HG02885 (cell line): ENCODE results near the gene ESPN.
A peak's percentile ranks its signal among the peaks of the same experiment; 100 is the strongest.

ENCODE experiments used
- ATAC-seq: cut with Tn5 transposase; IDR thresholded peaks from one replicate; pipeline ENCODE4 v1.9.1; 2021; ENCODE audit warnings: mild to moderate bottlenecking; ENCODE audit not compliant: unreplicated experiment, poor library complexity

ESPN gene

GRCh38 chr1:6474815-6475282, 50.3 kb downstream of the ESPN start:
- ATAC-seq = no peak

- no peak for ATAC-seq
These were observed 51.0 kb downstream of the ESPN start for GRCh38 chr1:6475381-6476133.

- no peak for ATAC-seq
These were observed 51.9 kb downstream of the ESPN start for GRCh38 chr1:6476483-6476882.

- ATAC-seq = no peak
These were observed 52.7 kb downstream of the ESPN start for GRCh38 chr1:6477039-6477820.

GRCh38 chr1:6481820-6482219, 57.2 kb downstream of the ESPN start:
- ATAC-seq = no peak

- ATAC-seq = no peak
These were observed 58.6 kb downstream of the ESPN start for GRCh38 chr1:6483017-6483760.

- ATAC-seq = no peak
These were observed 59.2 kb downstream of the ESPN start for GRCh38 chr1:6483761-6484117.

GRCh38 chr1:6484826-6485167, 60.2 kb downstream of the ESPN start:
- ATAC-seq = no peak

- no peak for ATAC-seq
These were observed 60.9 kb downstream of the ESPN start for GRCh38 chr1:6485168-6486101.

GRCh38 chr1:6486433-6487011, 61.9 kb downstream of the ESPN start:
- ATAC-seq = peak; percentile 58

GRCh38 chr1:6487804-6488484, 63.4 kb downstream of the ESPN start:
- ATAC-seq = no peak

GRCh38 chr1:6488602-6489382, 64.2 kb downstream of the ESPN start:
- no peak for ATAC-seq

GRCh38 chr1:6489383-6489765, 64.8 kb downstream of the ESPN start:
- no peak for ATAC-seq

- ATAC-seq = peak; percentile 55
These were observed 65.2 kb downstream of the ESPN start for GRCh38 chr1:6489799-6490180.

- no peak for ATAC-seq
These were observed 65.9 kb downstream of the ESPN start for GRCh38 chr1:6490181-6491080.

GRCh38 chr1:6491081-6491449, 66.5 kb downstream of the ESPN start:
- no peak for ATAC-seq

GRCh38 chr1:6491480-6491962, 66.9 kb downstream of the ESPN start, which contains the start of gene PLEKHG5:
PLEKHG5 (minus strand) TSS chr1:6491667; CDS start chr1:6477571, 14,096 bp downstream.
- ATAC-seq = no peak
